Bronchial epithelial cell (primary cell): ENCODE data around the gene GSAP. TPM values are rescaled to one million over a fixed set of nuclear protein-coding genes. Genes with fewer than 3 reads are reported as not detected.

ENCODE experiments used
- DNase-seq: peaks from one replicate; pipeline ENCODE4 v3.0.0-alpha.2; 2010; ENCODE audit warnings: low read depth
- FAIRE-seq: peaks from 2 replicates; lab custom pipeline; 2011; peaks lifted over from hg19 to GRCh38; lab: Jason Lieb, UNC
- H3K27me3 ChIP-seq: 2 replicates; pipeline ENCODE4 v1.5.1; 2011; ENCODE audit warnings: low read length; ENCODE audit not compliant: control insufficient read depth, insufficient read depth
- H3K36me3 ChIP-seq: 2 replicates; pipeline ENCODE4 v1.5.1; 2011; ENCODE audit warnings: low read length; ENCODE audit not compliant: control insufficient read depth, insufficient read depth
- H3K4me3 ChIP-seq: 2 replicates; pipeline ENCODE4 v1.5.1; 2011; ENCODE audit warnings: mild to moderate bottlenecking, low read depth, low read length, control low read depth
- total RNA-seq: library from RNA; depleted of rRNA; stranded (reverse); fragments of >200 nt; gene quantifications from 2 replicates; pipeline ENCODE4 v1.2.1, GENCODE V29; 2014
- TF ChIP-seq, protein P1 (sequence below): IDR thresholded peaks from 2 replicates; pipeline ENCODE4 v1.5.1; 2011; ENCODE audit warnings: mild to moderate bottlenecking, moderate library complexity, low read length, control low read depth, inconsistent platforms; ENCODE audit not compliant: insufficient read depth, severe bottlenecking

The GSAP gene
- total RNA-seq, 1 donor from 2014 or later, result 10.3 TPM

DNA sequence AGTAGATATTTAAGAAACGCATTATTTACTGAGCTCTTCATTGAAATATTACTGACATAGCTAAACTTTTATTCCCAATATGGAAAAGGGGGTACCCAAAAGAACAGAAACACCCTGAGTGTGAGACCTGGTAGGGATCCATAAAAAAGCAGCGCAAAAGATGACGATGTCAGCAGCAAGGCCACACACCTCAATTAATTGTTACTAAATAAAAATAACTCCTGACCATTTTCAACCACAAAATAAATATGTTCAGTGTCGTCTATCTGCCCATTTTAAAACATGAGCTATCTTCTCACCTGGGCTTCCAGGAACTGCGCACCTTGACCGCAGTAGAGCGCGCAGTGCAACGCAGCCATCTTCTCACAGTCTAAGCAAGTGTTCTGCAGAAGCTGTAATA lies 61.2 kb downstream of the GSAP start:
- DNase-seq (no peak), FAIRE-seq (no peak)
- no peaks in the 10 kb centered on the region for H3K27me3 ChIP-seq
- TF ChIP-seq, protein P1, sequence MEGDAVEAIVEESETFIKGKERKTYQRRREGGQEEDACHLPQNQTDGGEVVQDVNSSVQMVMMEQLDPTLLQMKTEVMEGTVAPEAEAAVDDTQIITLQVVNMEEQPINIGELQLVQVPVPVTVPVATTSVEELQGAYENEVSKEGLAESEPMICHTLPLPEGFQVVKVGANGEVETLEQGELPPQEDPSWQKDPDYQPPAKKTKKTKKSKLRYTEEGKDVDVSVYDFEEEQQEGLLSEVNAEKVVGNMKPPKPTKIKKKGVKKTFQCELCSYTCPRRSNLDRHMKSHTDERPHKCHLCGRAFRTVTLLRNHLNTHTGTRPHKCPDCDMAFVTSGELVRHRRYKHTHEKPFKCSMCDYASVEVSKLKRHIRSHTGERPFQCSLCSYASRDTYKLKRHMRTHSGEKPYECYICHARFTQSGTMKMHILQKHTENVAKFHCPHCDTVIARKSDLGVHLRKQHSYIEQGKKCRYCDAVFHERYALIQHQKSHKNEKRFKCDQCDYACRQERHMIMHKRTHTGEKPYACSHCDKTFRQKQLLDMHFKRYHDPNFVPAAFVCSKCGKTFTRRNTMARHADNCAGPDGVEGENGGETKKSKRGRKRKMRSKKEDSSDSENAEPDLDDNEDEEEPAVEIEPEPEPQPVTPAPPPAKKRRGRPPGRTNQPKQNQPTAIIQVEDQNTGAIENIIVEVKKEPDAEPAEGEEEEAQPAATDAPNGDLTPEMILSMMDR, result no peak
- H3K4me3 ChIP-seq, result no peak overlapping the region
- no peaks in the 10 kb centered on the region for H3K36me3 ChIP-seq

DNA sequence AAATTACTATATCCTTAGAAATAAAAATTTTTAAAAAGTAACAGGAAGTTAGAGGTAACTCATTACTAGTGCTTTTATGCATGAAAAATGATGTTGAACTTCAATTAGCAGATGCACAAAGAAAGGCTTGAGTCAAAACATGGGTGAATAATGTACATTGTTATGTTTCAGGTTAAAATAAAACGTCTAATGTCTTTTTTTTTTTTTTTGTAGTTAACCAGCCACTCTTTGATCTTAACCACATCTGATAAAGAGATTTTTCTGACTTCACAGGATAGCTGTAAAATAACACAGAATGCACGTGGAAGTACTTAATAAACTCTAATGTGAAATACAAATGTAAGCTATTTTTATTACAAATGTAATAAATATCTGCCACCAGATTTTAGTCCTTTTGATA lies 61.7 kb downstream of the GSAP start:
- TF ChIP-seq, protein P1, result no peak
- Histone ChIP-seq H3K36me3 (no peaks in the 10 kb centered on the region), H3K4me3 (no peak overlapping the region), H3K27me3 (no peaks in the 10 kb centered on the region)
- DNase-seq (no peak), FAIRE-seq (no peak)

DNA sequence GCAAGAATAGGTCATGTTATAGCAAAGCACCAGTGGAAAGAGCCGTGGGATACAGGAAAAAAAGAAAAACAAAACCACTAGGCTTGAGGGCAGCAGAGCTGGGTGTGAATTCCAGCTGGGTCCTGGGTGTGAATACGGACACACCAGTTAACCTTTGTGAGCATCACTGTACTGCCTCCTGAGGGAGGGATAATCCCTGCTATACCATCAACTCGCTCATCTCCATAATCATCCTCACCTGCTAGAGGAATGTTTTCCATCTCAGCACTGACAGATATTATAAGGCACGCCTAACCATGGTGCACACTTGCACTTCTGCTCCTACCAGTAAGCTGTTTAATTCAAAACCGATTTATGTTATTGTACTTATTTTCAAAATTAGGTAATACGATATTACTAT lies 62.2 kb downstream of the GSAP start:
- TF ChIP-seq, protein P1, result no peak
- no peak overlapping the region for H3K4me3 ChIP-seq
- H3K27me3 ChIP-seq, result no peaks in the 10 kb centered on the region
- no peaks in the 10 kb centered on the region for H3K36me3 ChIP-seq
- DNase-seq (no peak), FAIRE-seq (no peak)

DNA sequence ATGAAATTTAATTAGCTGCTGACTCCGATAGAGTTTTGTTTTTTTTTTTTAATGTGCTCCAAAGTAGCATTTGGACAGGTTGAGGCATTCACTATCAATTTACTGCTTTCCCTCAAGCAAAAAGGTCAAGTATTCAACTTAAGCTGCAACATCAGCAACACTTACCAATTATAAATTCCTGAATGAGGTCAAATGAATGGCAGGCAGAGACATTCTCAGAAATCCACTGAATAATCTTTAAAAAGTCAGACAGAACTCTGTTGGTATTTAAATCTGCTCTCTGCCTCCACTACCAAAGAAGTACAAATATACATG lies 62.8 kb downstream of the GSAP start:
- no peaks in the 10 kb centered on the region for H3K27me3 ChIP-seq
- DNase-seq (no peak), FAIRE-seq (no peak)
- H3K36me3 ChIP-seq, result no peaks in the 10 kb centered on the region
- TF ChIP-seq, protein P1, result no peak
- H3K4me3 ChIP-seq, result no peak overlapping the region

DNA sequence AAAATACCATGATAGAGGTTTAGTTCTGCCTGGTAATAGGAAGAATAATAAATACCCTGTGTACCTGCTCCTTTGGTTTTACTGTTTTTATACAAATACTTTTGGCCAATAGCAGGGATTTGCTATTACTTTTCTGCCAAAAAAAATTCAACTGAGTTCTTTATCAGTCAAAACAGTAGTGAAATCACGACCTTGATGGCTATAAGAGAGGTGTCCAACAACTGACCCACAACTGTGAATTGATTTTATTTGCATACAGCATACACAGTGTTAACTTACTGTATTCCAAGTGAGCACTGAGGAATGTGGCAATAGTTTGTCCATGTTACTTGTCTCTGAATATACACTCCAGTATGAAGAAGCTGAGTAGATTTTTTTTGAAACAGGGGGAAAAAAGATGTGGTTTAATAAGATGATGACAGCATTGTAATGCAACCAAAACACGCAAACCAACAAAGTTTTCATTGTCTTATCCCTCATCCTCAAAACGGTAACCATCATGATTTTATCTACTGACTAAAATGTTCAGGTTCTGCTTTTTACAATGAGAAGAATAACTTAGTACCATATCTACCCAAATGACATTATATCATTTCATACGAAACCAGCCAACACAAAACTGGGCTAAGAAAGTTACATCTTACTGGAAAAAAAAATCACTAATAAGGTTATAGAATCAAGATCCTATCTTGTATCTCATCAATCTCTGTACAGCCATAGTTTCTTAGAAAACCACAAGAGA lies 63.3 kb downstream of the GSAP start:
- no peaks in the 10 kb centered on the region for H3K27me3 ChIP-seq
- H3K36me3 ChIP-seq, result no peaks in the 10 kb centered on the region
- H3K4me3 ChIP-seq, result no peak overlapping the region
- FAIRE-seq, result no peak
- TF ChIP-seq, protein P1, result no peak
- no peak for DNase-seq

DNA sequence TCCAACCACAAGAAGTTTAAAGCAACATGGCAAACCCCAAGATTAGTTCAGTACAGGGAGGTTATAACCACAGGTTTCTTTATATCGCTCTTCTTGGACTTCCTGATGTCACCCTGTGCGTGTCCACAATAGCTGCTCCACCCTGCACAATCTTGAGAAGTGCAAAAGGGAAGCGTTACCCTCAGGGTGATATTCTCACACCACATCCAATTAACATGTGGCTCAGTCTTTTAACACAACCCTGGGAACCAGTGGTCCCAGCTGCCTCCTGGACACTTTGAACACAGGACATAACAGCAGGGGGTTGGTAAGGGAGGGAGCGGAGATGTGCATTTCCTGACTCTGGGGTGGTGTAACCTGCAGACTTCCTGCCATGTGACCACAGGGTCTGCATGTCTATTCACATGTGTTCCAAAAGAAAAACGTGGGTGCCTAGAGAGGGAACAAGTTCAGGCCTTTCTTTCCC lies 64.6 kb downstream of the GSAP start:
- no peak for DNase-seq
- Histone ChIP-seq H3K27me3 (no peaks in the 10 kb centered on the region), H3K4me3 (no peak overlapping the region), H3K36me3 (no peaks in the 10 kb centered on the region)
- FAIRE-seq, result no peak
- TF ChIP-seq, protein P1, result no peak
